Tibial artery (tissue), 4 donors: ENCODE results near the gene BCAP29.

ENCODE experiments used
- DNase-seq, 2 donors: peaks; one replicate each; pipeline ENCODE4 v3.0.0-alpha.2; 2019
- H3K27ac ChIP-seq, 2 donors: fragments of 200-600 bp; sonication (generic) in 1 of 2; 1 replicate in 1 of 2; 2 replicates in 1 of 2; pipeline ENCODE4 v1.5.1; 2018 to 2019; ENCODE audit warnings: mild to moderate bottlenecking in 1 of 2
- H3K27me3 ChIP-seq, 2 donors: fragments of 200-600 bp; sonication (generic) in 1 of 2; one replicate each; pipeline versions ENCODE4 v1.5.1 to v1.6.0; 2016 to 2019
- H3K36me3 ChIP-seq, 3 donors: fragments of 200-600 bp; sonication (generic) in 2 of 3; one replicate each; pipeline ENCODE4 v1.5.1; 2016 to 2019; ENCODE audit warnings: mild to moderate bottlenecking in 2 of 3
- H3K4me1 ChIP-seq, 4 donors: fragments of 200-600 bp; sonication (generic) in 2 of 4; 1 replicate in 3 of 4; 2 replicates in 1 of 4; pipeline ENCODE4 v1.5.1; 2016 to 2019
- H3K4me3 ChIP-seq, 2 donors: fragments of 200-600 bp; sonication (generic) in 1 of 2; 1 replicate in 1 of 2; 2 replicates in 1 of 2; pipeline ENCODE4 v1.5.1; 2018 to 2019; ENCODE audit warnings: mild to moderate bottlenecking in 2 of 2
- H3K9me3 ChIP-seq, 3 donors: fragments of 200-600 bp; sonication (generic) in 1 of 3; one replicate each; pipeline ENCODE4 v1.5.1; 2016 to 2019
- CTCF ChIP-seq, 2 experiments: fragments of 200-600 bp in 1 of 2; fragments of 450-650 bp in 1 of 2; IDR thresholded peaks; one replicate each; pipeline ENCODE4 v1.5.1; 2017 to 2019; ENCODE audit warnings: antibody characterized with exemption in 2 of 2, mild to moderate bottlenecking in 1 of 2, moderate library complexity in 1 of 2
- intact Hi-C: fragments of 100-400 bp; cut with DNase I; formaldehyde crosslinking; loops from one replicate; pipeline ENCODE4 v1.15.0; 2023; ENCODE audit warnings: low total_unique reads

BCAP29 gene

GRCh38 chr7:107613439-107613838, 33.4 kb downstream of the BCAP29 start:
- Histone ChIP-seq H3K4me1 (peaks cover 0 to 22% (median 3%) of the 10 kb centered on the region in 4 donors), H3K4me3 (no peak overlapping the region), H3K27me3 (no peaks in the 10 kb centered on the region), H3K9me3 (no peaks in the 10 kb centered on the region), H3K36me3 (peaks cover 23 to 42% (median 35%) of the 10 kb centered on the region in 3 donors), H3K27ac (no peak overlapping the region)
- intact Hi-C loops = no loop called here
- TF ChIP-seq CTCF (IDR thresholded peaks at IDR 0.05) = no peak
- DNase-seq = no peak

- intact Hi-C loops = no loop called here
Observed at GRCh38 chr7:107613948-107614347, 33.9 kb downstream of the BCAP29 start.

GRCh38 chr7:107614425-107614824, 34.4 kb downstream of the BCAP29 start:
- no peak for TF ChIP-seq CTCF (IDR thresholded peaks at IDR 0.05)
- Histone ChIP-seq H3K4me1 (peaks cover 0 to 12% (median 3%) of the 10 kb centered on the region in 4 donors), H3K4me3 (no peak overlapping the region), H3K27ac (no peak overlapping the region), H3K9me3 (no peaks in the 10 kb centered on the region), H3K27me3 (no peaks in the 10 kb centered on the region), H3K36me3 (peaks cover 23 to 44% (median 35%) of the 10 kb centered on the region in 3 donors)
- intact Hi-C loops = no loop called here
- DNase-seq = no peak

More at GRCh38 chr7:107613948-107614347, 33.9 kb downstream of the BCAP29 start:
- Histone ChIP-seq H3K4me1 (peaks cover 0 to 17% (median 3%) of the 10 kb centered on the region in 4 donors), H3K9me3 (no peaks in the 10 kb centered on the region), H3K27me3 (no peaks in the 10 kb centered on the region), H3K27ac (no peak overlapping the region), H3K36me3 (peaks cover 23 to 47% (median 35%) of the 10 kb centered on the region in 3 donors), H3K4me3 (no peak overlapping the region)
- TF ChIP-seq CTCF (IDR thresholded peaks at IDR 0.05) = no peak
- no peak for DNase-seq

- no peak overlapping the region for H3K27ac ChIP-seq
- peaks cover 34 to 50% (median 42%) of the 10 kb centered on the region in 3 donors for H3K36me3 ChIP-seq
- peak in 1 of 2 donors; percentile 39 for DNase-seq
- no peak for TF ChIP-seq CTCF (IDR thresholded peaks at IDR 0.05)
- H3K27me3 ChIP-seq = no peaks in the 10 kb centered on the region
- no peaks in the 10 kb centered on the region for H3K4me1 ChIP-seq
- H3K9me3 ChIP-seq = no peaks in the 10 kb centered on the region
- intact Hi-C loops = no loop called here
- H3K4me3 ChIP-seq = no peak overlapping the region
Observed at GRCh38 chr7:107615910-107616680, 36.0 kb downstream of the BCAP29 start.

GRCh38 chr7:107622429-107622828, 42.4 kb downstream of the BCAP29 start:
- no peaks in the 10 kb centered on the region for H3K4me1 ChIP-seq
- DNase-seq = no peak
- no peak overlapping the region for H3K4me3 ChIP-seq
- intact Hi-C loops = no loop called here
- no peak for TF ChIP-seq CTCF (IDR thresholded peaks at IDR 0.05)
- H3K9me3 ChIP-seq = no peaks in the 10 kb centered on the region
- no peaks in the 10 kb centered on the region for H3K27me3 ChIP-seq
- H3K27ac ChIP-seq = no peak overlapping the region
- H3K36me3 ChIP-seq = peaks cover 12 to 25% (median 15%) of the 10 kb centered on the region in 3 donors
